ENCODE measurements around the gene MEIOB.
"Not testable (repeated sequence)": the region's sequence is repeated elsewhere in the genome, so short reads cannot be mapped to it uniquely, and the experiment has no call there.

MEIOB gene

DNA sequence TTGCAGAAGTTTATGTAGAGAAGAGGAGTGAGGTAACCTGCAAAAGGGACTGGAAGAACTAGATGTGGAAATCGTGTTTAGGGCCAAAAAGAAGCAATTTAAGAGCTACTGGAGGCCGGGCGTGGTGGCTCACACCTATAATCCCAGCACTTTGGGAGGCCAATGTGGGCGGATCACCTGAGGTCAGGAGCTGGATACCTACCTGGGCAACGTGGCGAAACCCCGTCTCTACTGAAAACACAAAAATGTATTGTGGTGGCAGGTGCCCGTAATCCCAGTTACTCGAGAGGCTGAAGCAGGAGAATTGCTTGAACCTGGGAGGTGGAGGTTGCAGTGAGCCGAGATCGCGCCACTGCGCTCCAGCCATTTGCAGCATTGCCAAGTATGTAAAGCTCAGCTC lies 4.1 kb upstream of the MEIOB start:
- not testable (repeated sequence) for DNase-seq

DNA sequence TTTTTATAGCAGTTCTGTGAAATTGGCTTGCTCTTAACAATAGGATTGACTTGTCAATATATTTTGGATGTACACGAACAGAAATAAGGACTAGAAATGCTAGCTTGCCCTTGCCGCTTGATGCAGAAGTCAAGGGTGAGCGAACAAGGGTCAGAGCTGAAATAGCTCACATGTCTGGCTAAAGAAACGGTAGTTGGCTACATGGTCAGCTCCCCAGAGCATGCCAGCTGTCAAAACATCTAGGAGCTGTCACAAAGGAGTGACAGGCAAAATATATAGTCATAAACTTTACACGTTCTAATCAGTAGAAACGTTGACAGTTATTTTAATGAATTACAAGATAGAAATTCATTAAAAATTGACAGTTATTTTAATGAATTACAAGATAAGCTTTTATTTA lies 2.9 kb upstream of the MEIOB start:
- DNase-seq = no peak

DNA sequence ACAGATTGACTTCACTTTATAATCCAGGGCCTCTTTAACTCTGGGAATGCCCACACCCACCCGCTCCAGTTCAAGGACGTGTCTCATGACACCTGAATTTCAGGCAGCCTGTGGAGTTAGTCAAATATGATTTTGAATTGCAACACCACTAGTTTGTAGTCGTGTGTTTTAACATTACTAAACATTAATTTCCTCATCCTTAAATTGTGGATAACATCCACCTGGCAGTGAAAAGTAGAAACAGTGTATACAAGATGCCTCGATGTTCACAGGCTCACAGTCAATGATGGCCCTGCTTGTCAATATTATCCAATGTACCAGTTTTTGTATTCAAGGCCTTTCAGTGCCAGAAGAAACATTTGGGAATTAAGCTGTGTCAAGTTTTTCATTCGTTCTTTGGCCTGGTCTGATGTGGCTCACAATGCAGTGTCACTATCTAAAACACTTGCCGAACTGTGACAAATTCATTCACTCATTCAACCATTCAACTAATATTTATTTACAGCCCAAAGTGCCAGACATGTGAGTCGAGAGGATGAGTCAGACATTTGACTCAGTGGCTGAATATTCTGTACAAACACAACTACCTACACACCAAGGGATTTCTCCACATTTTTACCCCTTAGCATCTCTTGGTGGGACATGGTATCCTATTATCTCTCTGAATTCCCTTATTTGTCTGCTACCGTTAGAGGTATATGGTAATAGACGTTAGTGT lies 1.4 kb downstream of the MEIOB start:
- no peak for DNase-seq

DNA sequence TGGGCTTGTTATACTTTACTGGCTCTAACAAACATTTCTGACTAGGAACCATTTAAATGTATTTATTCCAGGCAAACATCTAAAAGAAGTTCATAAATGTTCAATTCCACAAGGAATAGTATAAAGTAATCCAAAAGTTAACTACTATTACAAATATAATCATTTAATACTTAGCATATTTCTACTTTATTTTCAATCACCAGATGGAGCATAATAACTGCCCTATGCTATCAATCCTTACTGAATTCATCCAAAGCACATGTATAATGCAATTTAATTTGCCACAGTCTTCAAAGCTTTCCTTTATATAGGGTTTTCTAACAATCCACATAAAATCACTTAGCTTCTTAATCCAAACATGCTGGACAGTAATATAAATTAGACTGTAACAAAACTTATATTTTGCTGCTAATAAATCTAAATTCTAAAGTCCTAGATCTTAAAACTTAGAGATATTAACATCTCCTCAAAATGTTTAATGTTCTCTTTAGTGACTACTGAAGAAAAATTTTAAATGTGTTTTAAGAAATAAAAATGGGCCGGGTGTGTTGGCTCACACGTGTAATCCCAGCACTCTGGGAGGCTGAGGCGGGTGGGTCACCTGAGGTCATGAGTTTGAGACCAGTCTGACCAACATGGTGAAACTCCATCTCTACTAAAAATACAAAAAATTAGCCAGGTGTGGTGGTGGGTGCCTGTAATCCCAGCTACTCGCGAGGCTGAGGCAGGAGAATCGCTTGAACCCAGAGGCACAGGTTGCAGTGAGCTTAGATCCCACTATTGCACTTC lies 5.9 kb downstream of the MEIOB start:
- no peak for DNase-seq

DNA sequence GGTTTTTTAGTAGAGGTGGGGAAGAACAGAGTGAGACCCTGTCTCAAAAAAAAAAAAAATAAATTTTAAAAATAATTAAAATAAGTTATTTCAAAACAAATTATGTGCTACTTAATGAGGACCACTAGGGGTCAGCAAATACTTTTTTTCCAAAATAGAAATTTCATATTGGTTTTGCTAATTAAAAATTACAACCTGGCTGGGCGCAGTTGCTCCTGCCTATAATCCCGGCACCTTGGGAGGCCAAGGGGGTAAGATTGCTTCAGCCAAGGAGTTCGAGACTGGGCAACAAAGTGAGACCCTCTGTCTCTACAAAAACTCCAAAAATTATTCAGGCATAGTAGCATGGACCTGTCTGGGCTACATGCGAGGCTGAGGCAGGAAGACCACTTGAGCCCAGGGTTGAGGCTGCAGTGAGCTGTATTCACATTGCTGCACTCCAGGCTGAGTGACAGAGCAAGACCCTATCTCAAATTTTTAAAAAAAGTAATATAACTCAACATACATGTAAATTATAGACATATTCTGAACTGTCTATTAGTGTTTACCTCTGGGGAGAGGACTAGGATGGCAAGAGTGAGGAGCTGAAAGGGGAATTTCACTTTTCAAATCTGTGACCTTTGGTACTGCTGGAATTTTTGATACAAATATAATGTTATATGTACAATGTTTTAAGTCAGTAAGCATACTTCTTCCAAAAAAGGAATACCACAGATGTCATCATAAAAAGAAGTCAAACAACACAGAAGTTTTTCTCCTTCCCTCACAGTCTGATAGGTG lies 8.1 kb downstream of the MEIOB start:
- peak in 1 of 2 donors; percentile 52 for DNase-seq

DNA sequence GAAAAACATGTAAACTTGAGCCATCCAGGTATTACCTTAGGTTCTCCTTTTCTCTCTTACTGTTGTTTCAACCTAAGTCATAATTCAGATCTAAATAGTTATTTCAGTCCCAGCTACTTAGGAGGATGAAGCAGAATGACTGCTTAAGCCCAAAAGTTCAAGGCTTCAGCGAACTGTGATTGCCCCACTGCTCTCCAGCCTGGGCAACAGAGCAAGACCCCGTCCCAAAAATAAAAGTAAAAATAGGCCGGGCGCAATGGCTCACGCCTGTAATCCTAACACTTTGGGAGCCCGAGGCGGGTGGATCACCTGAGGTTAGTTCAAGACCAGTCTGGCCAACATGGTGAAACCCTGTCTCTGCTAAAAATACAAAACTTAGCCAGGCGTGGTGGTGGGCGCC lies 9.6 kb downstream of the MEIOB start:
- no peak for DNase-seq

DNA sequence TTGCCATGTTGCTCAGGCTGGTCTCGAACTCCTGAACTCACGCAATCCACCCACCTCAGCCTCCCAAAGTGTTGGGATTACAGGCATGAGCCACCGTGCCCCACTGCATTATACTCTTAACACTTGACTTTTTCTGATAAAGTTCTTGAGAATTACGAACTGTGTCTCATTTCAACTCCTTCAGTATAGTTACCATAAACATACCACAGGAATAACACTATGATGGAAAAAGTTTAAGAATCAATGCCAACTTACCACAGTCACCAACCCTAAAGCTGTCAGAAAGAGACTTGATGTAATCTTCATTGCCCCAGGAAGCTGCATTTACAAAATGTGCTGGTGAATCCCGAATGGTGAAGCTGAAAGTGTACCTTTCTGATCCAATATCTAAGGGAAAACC lies 10.2 kb downstream of the MEIOB start:
- no peak for DNase-seq

DNA sequence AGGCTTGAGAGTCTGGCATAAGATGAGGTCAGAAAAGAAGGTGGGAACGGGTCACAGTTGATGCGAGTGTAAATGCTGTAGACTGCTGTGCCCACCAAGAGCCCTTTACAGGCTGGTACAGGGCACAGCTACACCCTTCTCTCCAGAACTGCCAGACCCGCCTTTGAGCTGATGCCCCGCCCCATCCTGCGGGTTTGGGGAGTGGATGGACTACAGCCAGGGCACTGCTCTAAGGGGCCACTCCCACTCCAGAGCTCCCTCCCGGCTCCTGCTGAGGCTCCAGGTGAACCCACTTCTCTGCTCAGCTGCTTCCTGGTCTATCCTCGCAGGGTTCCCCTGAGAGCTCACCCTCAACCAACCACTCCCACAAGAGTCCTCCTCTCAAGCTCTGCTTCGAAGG lies 12.3 kb downstream of the MEIOB start:
- no peak for DNase-seq

DNA sequence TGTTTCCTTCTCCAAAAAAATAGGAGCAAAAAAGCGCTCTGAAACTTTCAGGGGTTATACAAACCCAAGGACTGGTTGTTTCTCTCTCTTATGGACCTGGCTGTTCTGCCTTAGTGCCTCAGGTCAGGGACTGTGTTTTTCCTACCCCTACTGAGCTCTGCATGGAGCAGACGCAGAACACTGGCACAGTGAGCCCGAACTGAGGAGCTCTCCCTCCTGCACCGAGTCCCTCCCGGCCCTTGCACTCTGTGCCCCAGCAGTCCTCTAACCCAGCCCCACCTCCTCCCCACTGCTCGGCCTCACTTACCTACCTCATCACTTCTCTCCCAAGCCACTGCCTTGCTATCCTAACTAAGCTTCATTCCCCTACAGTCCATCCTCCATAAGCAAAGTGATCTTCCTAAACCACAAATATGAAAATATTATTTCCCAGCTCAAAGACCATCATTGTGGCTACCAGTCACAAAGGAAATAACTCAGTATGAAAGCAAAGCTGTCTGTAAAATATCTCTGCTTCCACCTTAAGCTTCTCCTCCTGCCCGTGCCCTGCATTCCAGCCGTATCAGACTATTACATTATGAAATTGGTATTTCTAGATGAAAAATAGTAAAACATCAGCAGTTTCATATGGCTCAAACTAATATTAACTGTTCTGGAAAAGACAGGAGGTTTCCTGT lies 13.6 kb downstream of the MEIOB start:
- no peak for DNase-seq

DNA sequence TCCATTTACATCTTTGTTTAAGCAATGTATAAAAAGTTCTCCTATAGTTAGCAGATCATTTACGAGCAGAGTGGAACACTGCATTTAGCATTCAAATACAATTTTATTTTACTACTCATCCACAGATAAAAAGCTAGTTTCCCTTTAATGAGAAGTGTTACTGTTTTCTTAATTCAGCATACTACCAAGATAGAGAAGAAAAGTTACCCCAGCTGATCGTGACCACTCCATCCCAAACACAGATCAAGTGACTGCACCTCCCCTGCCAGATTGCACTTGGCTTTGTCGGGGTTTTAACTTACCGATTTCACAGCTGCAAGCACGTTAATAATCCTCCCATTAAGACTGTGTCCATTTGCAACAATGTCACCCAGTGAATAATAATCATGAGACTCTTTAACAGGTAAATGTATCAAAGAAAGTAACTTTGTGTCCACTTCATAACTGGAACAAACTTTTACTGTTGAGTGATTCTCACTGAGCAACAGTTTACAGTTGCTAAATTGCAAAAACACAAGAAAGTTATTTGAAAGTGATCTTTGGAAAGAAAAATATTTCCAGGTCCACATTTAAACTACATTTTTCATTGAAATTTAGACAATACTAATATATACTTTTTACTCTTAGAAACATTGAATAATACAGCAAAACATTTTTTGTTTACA lies 14.4 kb downstream of the MEIOB start:
- no peak for DNase-seq

DNA sequence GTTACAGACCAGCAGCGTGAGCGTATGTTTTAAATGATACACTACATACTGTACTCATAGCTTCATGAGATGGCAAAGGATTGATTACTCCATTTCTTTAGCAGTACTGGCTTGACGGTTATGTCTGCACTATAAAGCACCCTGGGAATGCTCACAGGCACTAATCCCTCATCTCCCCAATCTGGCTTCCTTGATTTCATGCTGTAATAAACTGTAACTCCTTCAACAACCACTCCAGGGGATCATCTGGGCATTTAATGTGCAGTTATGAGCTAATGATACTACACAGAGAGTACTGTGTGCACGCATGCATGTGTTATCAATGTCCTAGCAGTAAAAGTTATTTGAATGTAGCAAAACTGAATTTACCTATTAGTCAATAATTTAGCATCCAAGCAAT lies 20.2 kb downstream of the MEIOB start:
- DNase-seq = no peak

DNA sequence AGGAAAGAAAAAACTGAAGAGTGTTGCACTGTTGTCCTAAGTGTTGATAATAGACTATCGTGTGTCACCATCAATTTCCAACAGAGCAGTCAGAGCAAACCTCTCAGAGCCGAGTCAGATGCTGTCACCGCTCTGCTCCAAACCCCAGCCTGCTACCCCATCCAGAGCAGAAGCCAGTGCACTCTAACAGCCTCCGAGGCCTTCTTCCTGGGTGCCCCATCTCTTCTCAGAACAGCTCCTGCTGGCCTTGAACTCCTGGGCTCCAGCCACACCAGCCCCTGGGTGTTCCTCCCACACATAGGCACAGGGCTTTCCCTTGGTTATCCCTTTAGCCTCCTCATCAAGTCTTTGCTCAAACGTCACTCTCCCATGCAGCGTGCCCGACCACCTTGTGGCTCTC lies 21.0 kb downstream of the MEIOB start:
- DNase-seq = no peak

DNA sequence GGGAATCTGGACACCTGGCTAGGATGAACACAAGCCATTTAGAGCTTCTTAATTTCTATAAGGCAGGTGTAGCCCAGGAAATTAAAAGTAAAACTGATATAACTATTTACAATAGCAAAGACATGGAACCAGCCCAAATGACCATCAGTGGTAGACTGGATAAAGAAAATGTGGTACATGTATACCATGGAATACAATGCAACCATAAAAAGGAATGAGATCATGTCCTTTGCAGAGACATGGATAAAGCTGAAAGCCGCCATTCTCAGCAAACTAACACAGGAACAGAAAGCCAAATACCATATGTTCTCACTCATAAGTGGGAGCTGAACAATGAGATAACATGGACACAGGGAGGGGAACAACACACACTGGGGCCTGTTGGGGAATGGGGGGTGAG lies 25.5 kb downstream of the MEIOB start:
- DNase-seq = no peak

DNA sequence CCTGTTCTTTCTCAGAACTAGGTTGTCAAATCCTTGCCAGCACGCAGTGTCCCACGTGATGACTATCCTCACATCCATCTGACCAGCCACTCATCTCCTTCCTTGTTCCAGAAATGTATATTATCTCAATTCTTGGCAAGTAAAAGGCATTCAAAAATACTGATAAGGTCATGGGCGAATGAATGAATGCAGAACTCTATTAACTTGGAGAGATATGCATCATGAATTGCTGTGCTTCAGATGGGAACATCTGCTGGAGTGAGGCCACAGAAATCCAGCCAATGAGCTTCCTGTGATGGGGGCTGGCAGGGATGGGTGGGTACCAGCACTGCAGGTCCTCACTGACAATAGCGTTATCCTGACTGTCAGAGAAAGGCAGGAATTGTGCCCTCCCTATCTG lies 26.0 kb downstream of the MEIOB start:
- DNase-seq = no peak

DNA sequence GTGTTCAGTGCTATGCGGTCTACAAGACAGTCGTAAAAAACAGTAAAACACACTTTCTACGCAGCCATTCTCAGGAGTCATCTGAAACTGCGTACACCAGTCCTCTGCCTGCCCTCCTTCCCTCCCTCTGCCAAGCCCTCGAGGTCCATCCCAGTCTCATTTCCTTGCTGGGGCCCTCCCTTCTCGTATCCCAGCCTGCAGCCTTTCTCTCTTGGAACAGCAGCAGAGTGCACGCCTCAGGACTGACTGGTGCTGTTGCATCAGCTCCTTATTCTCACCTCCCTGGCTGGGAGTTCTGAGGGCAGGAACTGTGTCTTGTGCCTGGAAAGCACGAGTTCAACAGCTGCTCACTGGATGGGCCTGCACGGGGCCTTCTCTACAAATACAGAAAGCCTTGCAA lies 32.4 kb downstream of the MEIOB start:
- no peak for DNase-seq

DNA sequence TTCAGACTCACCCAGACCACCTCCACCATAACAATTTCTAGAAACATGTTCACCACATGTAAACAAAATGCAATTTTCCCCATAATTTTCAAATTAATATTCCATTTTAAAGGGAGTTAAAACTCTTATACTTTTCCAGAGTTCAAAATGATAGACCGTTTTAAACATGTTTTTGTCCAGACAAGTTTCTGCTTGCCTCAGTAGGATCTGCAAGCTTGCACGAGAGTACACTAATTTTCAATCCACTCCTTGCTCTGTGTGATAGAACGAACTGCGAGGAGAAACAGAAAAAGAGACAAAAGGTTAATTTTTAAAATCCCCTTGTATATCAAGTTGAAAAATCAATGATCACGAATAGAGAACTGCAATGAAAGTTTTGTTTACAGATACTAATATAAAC lies 37.9 kb downstream of the MEIOB start:
- no peak for DNase-seq

DNA sequence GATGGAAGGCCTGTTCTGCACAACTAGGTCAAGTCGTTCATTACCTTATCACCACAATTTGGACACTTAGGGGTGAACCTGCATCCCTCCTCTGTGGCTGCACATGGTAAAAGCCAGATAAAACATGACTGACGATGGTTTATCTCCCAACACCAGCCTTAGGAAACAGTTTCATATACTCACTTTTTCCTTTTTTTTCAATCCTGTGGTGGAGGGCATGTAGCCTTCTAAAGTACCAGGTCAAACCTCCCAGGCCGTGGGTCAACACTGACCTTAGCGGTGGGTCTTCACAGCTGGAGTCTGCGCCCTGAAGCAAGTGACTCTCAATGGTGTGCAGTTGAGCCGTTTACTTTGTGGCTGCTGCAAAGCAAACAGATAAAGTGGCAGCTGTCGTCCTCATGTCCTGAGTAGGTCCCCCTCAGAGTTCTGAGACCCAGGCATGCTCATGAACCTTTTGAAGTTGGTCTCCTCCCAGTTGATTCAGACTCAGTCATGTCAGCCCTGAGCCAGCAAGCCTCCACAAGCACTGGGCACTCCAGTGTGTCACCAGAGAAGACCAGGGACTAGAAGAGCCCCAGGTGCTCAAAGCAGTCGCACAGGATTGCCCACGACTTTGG lies 39.0 kb downstream of the MEIOB start:
- no peak for DNase-seq

DNA sequence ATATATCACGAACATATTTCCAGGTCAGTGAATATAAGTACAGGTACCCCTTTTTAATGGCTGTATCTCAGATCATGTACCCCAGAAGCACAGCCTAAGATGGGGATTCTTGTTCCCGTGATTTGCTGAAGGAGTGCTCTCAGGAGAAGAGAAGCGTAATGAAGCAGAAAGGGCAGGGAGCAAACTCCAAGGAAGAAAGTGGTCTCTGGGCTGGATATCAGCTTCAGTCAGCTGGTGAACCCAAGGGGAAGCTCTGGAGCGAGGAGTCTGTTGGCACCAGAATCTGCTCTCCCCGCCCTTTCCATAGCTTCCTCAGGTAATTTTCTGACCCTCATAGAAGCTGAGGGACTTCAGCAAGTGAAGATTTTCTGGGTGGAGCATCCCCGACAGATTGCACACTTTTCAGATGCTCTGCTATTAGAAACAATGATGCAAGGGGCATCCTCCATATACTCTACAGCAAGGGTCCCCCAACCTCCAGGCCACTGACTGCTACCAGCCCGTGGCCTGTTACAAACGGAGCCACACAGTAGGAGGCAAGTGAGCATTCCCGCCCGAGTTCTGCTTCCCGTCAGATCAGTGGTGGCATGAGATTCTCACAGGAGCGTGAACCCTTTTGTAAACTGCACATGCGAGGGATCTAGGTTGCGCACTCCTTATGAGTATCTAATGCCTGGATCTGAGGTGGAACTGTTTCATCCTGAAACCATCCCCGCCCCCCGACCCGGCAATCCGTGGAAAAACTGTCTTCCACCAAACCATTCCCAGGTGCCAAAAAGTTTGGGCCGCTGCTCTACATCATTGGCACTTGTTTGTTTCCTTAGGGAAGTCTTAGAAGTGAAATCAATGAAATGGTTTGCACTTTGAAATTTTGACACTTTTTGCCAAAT lies 40.5 kb downstream of the MEIOB start:
- no peak for DNase-seq

DNA sequence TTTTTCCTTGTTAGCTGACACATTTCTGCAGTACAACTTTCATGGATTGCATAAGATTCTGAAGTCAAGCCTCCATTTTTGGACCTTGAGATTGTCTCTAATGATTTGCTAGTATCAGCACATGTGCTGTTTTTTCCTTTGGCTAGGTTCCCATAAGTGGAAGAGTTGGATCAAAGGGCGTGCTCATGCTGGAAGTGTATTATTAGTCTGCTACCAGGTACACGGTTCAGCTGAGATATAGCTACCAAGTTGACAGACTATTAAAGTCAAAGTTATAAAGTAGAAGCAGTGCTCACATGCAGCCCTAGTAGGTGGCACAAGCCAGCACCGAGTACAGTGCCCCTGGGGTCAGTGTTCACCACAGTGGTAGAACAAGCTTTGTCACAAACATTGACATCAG lies 41.8 kb downstream of the MEIOB start:
- DNase-seq = no peak

DNA sequence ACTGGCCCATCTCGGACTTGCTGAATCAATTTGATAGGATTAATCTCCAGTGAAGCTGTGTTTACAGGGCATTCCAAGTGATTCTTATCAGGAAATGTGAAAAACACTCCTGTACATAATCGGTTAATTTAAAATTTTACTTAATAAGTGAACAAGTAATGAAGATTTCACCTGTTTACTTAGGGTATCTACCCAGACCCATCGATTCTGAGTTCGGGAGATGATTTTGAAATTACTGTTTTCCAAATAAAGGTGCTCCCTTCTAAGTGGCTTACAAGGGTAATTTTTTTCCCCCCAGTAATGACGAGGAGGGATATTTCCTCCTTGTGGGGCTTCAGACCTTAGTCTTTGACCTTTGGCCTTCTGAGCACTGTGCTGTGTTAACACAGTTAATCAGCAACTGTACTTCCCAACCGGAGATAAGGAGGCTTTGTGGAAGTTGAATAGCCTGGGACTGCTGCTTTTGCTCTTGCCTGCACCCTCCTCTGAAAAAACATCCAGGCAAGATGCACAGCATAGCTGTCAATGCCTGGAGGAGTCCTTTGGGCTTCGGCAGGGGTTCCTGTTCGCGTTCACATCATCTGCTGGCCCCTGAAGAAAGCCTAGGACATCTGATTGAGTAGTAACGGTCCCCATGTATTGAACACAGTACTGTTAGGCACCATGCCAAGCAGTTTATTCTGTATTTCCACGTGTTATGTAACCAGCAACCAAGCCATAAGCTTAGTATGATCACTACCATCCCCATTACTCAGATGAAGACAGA lies 43.1 kb downstream of the MEIOB start:
- DNase-seq = peak in 1 of 2 donors; percentile 13
